ENCODE results near the gene TLE6. TPM values are rescaled to one million over a fixed set of nuclear protein-coding genes. Genes with fewer than 3 reads are reported as not detected.
A peak's percentile ranks its signal among the peaks of the same experiment; 100 is the strongest.

The TLE6 gene
- total RNA-seq, 2 experiments from 2014 or later: 4.4 to 5.4 TPM

DNA sequence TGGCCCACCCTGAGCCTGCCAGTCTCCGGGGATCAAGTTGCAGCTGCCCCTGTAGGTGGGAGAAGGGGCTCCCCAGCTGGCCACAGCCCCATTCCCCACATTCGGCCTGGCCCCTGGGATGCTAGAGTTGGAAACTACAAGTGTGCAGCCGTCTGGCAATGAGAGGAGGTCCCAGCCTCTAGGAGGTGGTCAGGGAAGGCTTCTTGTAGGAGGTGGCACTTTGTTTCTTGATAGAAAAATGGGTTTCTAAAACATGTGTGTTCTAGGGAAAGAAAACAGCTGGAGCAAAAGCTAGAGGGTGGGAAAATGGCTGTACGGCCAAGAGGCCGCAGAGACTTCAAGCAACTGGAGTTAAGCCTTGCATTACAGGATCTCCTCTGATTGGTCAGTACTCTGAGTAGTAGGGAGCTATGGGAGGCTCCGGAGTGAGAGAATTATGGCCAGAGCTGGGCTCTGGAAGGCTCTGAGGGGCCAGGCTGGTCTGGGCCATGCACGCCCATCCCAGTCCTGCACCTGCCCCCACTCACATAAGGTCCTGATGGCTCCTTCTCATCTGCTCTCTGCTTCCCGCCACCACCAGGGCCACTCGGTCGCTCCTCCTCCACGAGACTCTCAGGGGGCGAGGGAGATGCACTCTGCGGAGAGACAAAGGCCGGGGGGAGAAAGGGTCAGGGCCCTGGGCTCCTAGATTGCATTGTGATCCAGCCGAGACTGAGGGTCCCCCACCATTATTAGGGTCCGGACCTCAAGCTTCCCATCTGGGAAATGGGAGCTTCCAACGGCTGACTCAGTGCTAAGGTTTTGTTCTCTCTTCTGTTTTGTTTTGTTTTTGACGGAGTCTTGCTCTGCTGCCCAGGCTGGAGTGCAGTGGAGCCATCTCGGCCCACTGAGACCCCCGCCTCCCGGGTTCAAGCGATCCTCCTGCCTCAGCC is 38.0 kb downstream of the TLE6 start:
- Mint-ChIP-seq H3K4me3 (no peak overlapping the region), H3K4me1 (no peaks in the 10 kb centered on the region), H3K27me3 (no peaks in the 10 kb centered on the region), H3K9me3 (no peaks in the 10 kb centered on the region), H3K27ac (no peak overlapping the region), H3K36me3 (no peaks in the 10 kb centered on the region)
- ATAC-seq (ENCODE audit: low read depth): no peak
- DNase-seq: no peak
- POLR2A ChIA-PET: interaction anchor here (1.4 kb wide), 1 partner anchor 12 kb away, joined by 3 read pairs; no protein-coding TSS in a partner anchor

DNA sequence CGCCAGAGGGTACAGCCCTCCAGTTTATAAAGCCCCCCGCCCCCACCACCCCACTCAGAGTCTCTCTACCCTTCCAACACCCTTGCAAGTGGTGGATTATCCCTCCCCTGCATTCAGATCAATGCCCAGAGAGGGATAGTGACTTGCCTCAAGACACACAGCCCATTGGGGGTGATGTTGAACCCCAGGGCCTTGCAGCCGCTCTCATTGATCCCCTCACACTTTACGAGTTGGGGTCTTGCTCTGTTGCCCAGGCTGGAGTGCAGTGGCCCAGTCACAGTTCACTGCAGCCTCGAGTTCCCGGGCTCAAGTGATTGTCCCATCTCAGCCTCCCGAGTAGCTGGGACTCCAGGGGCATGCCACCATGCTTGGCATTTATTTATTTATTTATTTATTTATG is 40.6 kb downstream of the TLE6 start:
- Mint-ChIP-seq H3K4me3 (no peak overlapping the region), H3K36me3 (no peaks in the 10 kb centered on the region), H3K27me3 (no peaks in the 10 kb centered on the region), H3K4me1 (no peaks in the 10 kb centered on the region), H3K27ac (no peak overlapping the region), H3K9me3 (no peaks in the 10 kb centered on the region)
- POLR2A ChIA-PET: interaction anchor here (0.8 kb wide), 1 partner anchor 294 kb away, joined by 4 read pairs; no protein-coding TSS in a partner anchor
- ATAC-seq (ENCODE audit: low read depth): no peak
- DNase-seq: no peak

GRCh38 chr19:3019211-3019854 is 42.0 kb downstream of the TLE6 start:
- no peaks in the 10 kb centered on the region for H3K4me1 Mint-ChIP-seq
- no peak overlapping the region for H3K27ac Mint-ChIP-seq
- POLR2A ChIA-PET: no interaction called here
- H3K27me3 Mint-ChIP-seq: no peaks in the 10 kb centered on the region
- ATAC-seq (ENCODE audit: low read depth) (no peak), DNase-seq (no peak)
- H3K9me3 Mint-ChIP-seq: no peaks in the 10 kb centered on the region
- no peaks in the 10 kb centered on the region for H3K36me3 Mint-ChIP-seq
- no peak overlapping the region for H3K4me3 Mint-ChIP-seq

GRCh38 chr19:3020321-3020960 is 43.1 kb downstream of the TLE6 start:
- DNase-seq: no peak
- H3K27ac Mint-ChIP-seq: no peak overlapping the region

GRCh38 chr19:3024509-3024869 is 47.1 kb downstream of the TLE6 start:
- Mint-ChIP-seq H3K4me3 (no peak overlapping the region), H3K9me3 (no peaks in the 10 kb centered on the region), H3K27ac (no peak overlapping the region), H3K4me1 (peaks cover 5% of the 10 kb centered on the region), H3K36me3 (no peaks in the 10 kb centered on the region), H3K27me3 (peaks cover 21% of the 10 kb centered on the region)
- ATAC-seq (ENCODE audit: low read depth): peak; percentile 12
- POLR2A ChIA-PET: interaction anchor here (0.5 kb wide), 2 partner anchors 8 to 105 kb away, joined by 3 to 4 read pairs; no protein-coding TSS in a partner anchor
- no peak for DNase-seq

More at GRCh38 chr19:3020321-3020960, 43.1 kb downstream of the TLE6 start:
- ATAC-seq (ENCODE audit: low read depth): no peak
- H3K9me3 Mint-ChIP-seq: no peaks in the 10 kb centered on the region
- peaks cover 5% of the 10 kb centered on the region for H3K4me1 Mint-ChIP-seq
- POLR2A ChIA-PET: no interaction called here
- H3K4me3 Mint-ChIP-seq: no peak overlapping the region
- no peaks in the 10 kb centered on the region for H3K36me3 Mint-ChIP-seq
- H3K27me3 Mint-ChIP-seq: peaks cover 4% of the 10 kb centered on the region

GRCh38 chr19:3024870-3025548 is 47.6 kb downstream of the TLE6 start:
- peaks cover 26% of the 10 kb centered on the region for H3K27me3 Mint-ChIP-seq
- H3K27ac Mint-ChIP-seq: no peak overlapping the region
- H3K36me3 Mint-ChIP-seq: no peaks in the 10 kb centered on the region
- H3K9me3 Mint-ChIP-seq: no peaks in the 10 kb centered on the region
- ATAC-seq (ENCODE audit: low read depth) (peak; percentile 32), DNase-seq (no peak)
- peaks cover 5% of the 10 kb centered on the region for H3K4me1 Mint-ChIP-seq
- H3K4me3 Mint-ChIP-seq: no peak overlapping the region
- POLR2A ChIA-PET: interaction anchor here (0.5 kb wide), 2 partner anchors 8 to 105 kb away, joined by 3 to 4 read pairs; no protein-coding TSS in a partner anchor

DNA sequence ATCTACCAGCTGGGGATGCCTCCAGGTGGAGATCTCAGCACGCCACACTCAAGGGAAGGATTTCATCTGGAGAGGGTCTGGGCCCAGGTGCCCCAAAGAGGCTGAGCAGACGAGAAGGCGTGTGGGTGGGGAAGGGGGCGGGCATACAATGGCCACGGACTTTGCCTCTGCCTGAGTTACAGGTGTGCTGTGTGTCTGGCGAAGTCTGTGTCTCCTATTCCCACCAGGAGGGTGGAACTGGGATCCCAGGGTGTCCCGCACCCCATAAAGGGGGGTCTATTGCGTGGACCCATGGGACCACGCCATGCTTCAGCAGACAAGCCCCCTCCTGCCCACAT is 48.2 kb downstream of the TLE6 start:
- Mint-ChIP-seq H3K27me3 (peaks cover 31% of the 10 kb centered on the region), H3K4me1 (peaks cover 5% of the 10 kb centered on the region), H3K4me3 (no peak overlapping the region), H3K27ac (no peak overlapping the region), H3K36me3 (no peaks in the 10 kb centered on the region), H3K9me3 (no peaks in the 10 kb centered on the region)
- POLR2A ChIA-PET: no interaction called here
- ATAC-seq (ENCODE audit: low read depth) (no peak), DNase-seq (no peak)

- DNase-seq (no peak), ATAC-seq (ENCODE audit: low read depth) (no peak)
- no peak overlapping the region for H3K27ac Mint-ChIP-seq
- H3K27me3 Mint-ChIP-seq: peaks cover 44% of the 10 kb centered on the region
- H3K4me3 Mint-ChIP-seq: no peak overlapping the region
- no peaks in the 10 kb centered on the region for H3K9me3 Mint-ChIP-seq
- POLR2A ChIA-PET: interaction anchor here (0.8 kb wide), 1 partner anchor 12 kb away, joined by 3 read pairs; no protein-coding TSS in a partner anchor
- H3K36me3 Mint-ChIP-seq: no peaks in the 10 kb centered on the region
- H3K4me1 Mint-ChIP-seq: peaks cover 5% of the 10 kb centered on the region
These were observed 49.4 kb downstream of the TLE6 start for GRCh38 chr19:3026768-3027167.

GRCh38 chr19:3027292-3027691 is 49.9 kb downstream of the TLE6 start:
- peaks cover 5% of the 10 kb centered on the region for H3K4me1 Mint-ChIP-seq
- no peaks in the 10 kb centered on the region for H3K9me3 Mint-ChIP-seq
- H3K27me3 Mint-ChIP-seq: peaks cover 48% of the 10 kb centered on the region
- ATAC-seq (ENCODE audit: low read depth) (no peak), DNase-seq (no peak)
- no peak overlapping the region for H3K4me3 Mint-ChIP-seq
- no peaks in the 10 kb centered on the region for H3K36me3 Mint-ChIP-seq
- H3K27ac Mint-ChIP-seq: no peak overlapping the region
- POLR2A ChIA-PET: interaction anchor here (0.6 to 0.8 kb wide), 2 partner anchors 12 to 64 kb away, joined by 3 to 4 read pairs; no protein-coding TSS in a partner anchor

DNA sequence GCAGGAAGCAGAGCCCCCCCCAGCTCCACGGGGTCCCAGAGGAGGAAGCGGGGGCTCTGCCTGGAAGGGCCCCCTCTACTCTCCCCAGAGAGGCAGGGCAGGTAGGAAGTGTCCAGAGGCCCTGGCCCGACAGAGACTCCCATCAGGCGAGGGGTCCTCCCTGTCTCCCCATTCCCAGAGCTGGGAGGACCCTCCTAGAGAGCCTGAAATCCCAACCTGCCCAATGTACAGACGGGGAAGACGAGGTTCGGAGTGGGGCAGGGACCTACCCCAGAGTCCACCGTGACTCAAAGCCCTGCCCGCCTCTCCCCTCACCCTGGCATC is 50.6 kb downstream of the TLE6 start:
- Mint-ChIP-seq H3K4me1 (peaks cover 5% of the 10 kb centered on the region), H3K4me3 (no peak overlapping the region), H3K9me3 (no peaks in the 10 kb centered on the region), H3K27me3 (peaks cover 54% of the 10 kb centered on the region), H3K36me3 (no peaks in the 10 kb centered on the region), H3K27ac (no peak overlapping the region)
- ATAC-seq (ENCODE audit: low read depth) (no peak), DNase-seq (no peak)
- POLR2A ChIA-PET: interaction anchor here (0.6 kb wide), 1 partner anchor 65 kb away, joined by 4 read pairs; no protein-coding TSS in a partner anchor

GRCh38 chr19:3028305-3029064 is 51.1 kb downstream of the TLE6 start:
- ATAC-seq (ENCODE audit: low read depth): no peak
- Mint-ChIP-seq H3K4me1 (peaks cover 5% of the 10 kb centered on the region), H3K4me3 (peak overlapping the region; percentile 49), H3K36me3 (no peaks in the 10 kb centered on the region), H3K27ac (no peak overlapping the region), H3K9me3 (no peaks in the 10 kb centered on the region), H3K27me3 (peaks cover 60% of the 10 kb centered on the region)
- DNase-seq: no peak
- POLR2A ChIA-PET: no interaction called here

GRCh38 chr19:3029065-3029923 is 51.9 kb downstream of the TLE6 start, which contains the start of gene TLE2:
Gene TLE2 (minus strand): TSS chr19:3029280. CDS start chr19:3028904, 376 bp downstream.
- Mint-ChIP-seq H3K9me3 (no peaks in the 10 kb centered on the region), H3K4me3 (peak within 1 kb of the TSS; percentile 49), H3K27me3 (peaks cover 67% of the 10 kb centered on the region), H3K4me1 (peaks cover 7% of the 10 kb centered on the region), H3K36me3 (no peaks in the 10 kb centered on the region), H3K27ac (no peak within 1 kb of the TSS)
- ATAC-seq (ENCODE audit: low read depth) (peak; percentile 42), DNase-seq (no peak)
- POLR2A ChIA-PET: no interaction called here
